GM19395 (cell line): ENCODE measurements around the gene ACE.
A peak's percentile ranks its signal among the peaks of the same experiment; 100 is the strongest.

Experiments
- ATAC-seq: cut with Tn5 transposase; IDR thresholded peaks from one replicate; pipeline ENCODE4 v1.9.1; 2021; ENCODE audit warnings: mild to moderate bottlenecking, moderate library complexity; ENCODE audit not compliant: unreplicated experiment

Gene ACE

DNA sequence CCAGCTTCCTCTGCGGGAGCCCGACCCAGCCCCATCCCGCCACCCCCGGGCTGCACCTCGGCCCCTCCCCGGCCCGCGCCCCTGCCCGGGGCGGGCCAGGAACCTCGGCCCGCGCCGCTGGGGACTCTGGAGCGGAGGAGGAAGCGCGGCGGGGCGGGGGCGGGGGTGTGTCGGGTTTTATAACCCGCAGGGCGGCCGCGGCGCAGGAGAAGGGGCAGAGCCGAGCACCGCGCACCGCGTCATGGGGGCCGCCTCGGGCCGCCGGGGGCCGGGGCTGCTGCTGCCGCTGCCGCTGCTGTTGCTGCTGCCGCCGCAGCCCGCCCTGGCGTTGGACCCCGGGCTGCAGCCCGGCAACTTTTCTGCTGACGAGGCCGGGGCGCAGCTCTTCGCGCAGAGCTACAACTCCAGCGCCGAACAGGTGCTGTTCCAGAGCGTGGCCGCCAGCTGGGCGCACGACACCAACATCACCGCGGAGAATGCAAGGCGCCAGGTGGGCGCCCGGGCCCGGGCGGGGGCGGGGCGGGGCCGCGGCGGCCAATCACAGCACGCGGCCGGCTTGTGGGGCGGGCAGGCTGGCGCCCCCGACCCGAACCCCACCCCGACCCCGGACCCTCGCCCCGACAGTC, at the start of gene ACE:
TSS of gene ACE (plus strand) at position 208 of the 626 bp plus-strand sequence. CDS start at position 242, 34 bp downstream.
- peak; percentile 51 for ATAC-seq

DNA sequence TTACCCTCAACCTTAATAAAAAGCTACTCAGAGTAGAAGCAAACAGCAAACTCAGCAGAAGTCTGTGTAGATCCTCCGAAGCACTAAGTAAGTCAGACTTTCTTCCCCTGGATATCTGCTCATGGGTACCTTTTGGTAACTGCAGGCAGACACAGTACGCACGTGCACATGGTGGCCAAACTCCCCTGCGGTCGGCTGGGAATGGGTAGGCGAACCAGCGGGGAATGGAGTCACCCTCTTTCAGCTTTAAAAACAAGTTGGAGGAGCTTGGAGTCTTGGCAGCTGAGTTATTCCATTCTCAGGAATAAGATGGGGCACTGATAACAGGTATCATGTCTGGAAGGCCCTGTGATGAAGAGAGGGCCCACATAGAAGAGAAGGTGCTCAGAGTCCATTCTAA, 47.1 kb upstream of the ACE start:
- ATAC-seq, result no peak

DNA sequence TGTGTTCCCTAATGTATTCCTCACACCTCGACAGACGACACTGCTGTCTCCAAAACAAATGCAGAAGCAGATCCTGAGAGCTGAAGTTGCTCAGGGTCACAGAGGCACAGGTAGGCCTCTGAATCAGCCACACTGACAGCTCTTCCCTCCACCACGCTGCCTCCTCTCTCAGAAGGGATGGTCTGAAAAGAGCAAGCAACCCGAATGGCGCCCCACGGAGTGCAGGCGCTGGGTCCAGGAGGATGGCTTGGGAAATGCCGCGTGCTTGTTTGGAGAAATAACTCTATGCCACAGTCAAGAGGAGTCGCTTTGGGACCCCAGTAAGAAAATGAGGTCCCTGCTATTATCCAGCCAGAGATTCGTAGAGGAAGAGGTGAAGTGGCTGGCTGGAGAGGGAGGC, 46.6 kb upstream of the ACE start:
- no peak for ATAC-seq

DNA sequence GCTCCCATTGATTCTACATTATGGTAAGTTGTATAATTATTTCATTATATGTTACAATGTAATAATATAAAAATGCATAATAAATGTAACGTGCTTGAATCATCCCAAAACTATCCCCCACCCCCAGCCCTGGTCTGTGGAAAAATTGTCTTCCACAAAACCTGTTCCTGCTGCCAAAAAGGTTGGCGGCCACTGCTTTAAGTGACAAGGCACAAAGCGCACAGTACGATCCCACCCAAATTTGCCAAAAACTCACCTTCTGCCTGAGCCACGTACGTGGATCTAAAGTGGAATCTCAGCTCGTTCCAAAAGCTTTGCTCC, 45.3 kb upstream of the ACE start:
- ATAC-seq, result no peak

DNA sequence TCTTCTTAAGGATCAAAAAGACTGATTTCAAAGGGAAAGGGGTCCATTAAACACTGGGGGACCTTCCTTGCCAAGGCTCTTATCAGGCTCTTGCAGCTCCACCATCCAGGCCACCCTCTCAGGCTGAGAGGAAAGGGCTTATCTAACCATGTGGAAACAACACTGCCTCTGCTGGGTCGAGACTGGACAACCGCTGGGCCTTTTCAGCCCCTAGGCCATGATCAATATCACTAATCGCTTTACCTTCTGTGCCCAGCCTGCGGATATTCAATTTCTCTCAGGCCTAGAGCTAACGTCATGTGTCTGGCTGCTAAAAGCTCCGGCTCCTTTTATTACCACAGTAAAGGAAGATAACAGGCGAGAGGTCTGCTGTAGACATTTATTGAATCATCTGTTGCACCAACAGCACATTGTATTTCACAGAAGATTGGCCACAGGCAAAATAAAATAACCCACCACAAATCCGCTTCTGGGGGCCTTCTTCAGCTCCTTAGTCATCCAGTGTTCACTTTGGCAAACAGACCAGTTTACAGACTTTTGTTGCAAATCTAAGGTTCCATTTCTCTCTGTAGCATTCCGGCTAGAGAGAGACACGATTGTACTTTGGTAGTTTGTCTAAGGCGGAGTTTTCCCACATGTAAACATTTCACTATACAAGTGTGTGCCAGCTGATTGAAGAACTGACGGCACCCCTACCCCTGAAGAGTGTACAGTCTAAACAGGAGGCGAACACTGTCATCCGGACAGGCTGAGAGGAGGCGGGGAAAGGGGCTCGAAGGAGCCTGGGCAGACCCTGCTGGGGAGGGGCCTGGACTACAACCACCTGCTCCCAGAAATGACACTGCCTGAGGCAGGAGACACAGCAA, 44.7 kb upstream of the ACE start:
- ATAC-seq, result no peak

DNA sequence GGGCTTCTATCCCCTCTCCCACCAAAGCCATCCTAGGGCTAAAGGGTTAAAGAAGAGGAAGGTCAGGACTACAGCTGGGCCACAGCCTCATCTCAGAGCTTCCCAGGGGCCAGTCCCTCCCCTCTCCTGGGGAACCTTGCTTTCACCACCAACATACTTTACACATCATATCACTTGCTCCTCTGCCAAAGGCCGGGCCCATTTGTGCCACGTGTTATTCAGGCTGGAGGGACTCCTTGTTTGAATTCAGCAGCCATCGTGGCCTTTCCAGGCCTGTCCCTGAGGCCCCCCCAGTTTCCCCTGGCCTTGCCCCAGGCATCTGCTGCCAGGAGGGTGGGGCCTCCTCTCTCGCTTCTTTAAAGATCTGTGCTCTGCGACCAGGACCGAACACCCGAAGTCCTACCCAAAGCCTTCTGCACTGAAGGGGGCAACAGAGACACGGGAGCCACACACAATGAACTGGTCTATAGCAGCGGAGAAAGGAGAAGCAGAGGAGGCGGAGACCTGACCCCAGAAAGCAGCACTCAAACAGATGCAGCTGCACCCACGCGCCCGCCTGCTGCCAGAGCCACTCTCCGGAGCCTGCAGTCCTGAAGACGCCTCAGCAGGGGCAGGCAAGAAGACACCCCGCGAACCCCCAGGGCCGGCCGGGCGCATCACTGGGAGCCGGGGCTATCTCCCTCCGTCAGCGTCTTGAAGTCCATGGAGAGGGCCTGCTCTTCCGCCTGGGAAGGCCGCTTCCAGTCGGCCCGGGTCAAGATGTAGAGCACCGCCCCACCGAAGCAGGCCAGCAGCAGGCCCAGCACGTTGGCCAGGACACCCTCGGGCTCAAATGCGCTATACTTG, 42.9 kb upstream of the ACE start:
- no peak for ATAC-seq

DNA sequence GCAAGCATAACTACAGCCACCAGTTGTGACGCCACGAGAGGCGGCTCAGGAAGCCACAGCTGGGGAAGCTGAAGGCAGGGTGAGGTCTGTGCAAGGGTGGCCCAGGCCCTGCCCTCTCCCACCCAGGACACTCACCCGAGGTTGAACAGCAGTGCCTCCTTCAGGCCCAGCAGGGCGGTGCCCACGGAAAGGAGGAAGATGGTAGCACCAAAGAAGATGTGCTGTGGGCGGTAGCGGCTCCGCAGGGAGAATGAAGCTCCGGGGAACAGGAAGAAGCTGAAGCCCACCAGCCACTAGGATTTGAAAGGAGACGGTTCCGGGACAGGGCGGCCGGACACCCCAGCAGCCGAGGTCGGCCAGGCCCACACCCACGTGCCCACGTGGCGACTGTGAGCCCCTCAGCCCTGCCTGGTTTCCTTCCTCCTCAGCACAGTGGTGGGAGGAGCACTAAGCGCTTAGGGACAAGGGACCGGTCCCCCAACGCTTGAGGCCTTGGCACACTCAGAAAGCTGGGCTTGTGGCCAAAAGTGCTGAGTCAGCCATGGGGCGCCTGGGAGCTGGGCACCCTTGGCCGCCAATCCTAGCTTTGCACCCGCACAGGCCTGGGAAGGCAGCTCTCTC, 41.8 kb upstream of the ACE start:
- ATAC-seq, result no peak

DNA sequence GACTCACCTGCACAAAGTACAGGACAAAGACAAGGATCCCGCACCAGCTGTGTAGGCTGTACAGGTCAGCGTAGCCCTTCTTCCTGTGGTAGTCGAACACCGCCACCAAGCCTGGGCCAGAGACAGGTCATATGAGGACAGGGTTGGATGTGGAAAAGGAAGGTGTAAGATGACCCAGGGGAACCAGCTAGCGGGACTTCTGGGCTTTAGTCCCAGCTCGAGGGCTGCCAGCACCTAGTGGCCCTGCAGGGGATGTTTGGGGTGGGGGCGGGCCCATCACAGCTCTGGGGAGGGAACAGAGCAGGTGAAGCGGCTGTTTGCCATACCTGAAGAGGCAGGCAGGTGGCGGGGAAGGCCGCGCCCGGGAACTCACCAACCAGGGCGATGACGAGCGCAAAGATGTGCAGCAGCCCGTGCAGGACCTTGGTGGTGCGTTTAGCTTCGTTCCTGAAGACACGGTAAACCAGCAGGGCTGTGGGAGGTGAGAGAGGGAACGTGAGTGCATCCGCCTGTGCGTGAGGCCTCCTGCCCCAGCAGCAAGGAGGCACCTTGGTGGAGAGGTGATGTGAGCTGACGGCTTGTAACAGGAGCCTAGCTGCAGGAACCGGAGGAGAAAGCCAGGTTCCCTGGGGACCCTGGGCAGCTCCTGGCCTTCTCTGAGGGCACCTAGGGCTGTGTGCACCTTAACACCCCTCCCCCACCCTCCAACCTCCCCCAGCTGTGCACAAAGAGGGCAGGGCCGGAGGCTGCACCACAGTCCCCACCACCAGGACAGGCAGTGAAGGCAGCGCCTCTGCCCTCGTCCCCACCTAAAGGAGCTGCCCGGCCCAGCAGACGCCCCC, 41.0 kb upstream of the ACE start:
- no peak for ATAC-seq

DNA sequence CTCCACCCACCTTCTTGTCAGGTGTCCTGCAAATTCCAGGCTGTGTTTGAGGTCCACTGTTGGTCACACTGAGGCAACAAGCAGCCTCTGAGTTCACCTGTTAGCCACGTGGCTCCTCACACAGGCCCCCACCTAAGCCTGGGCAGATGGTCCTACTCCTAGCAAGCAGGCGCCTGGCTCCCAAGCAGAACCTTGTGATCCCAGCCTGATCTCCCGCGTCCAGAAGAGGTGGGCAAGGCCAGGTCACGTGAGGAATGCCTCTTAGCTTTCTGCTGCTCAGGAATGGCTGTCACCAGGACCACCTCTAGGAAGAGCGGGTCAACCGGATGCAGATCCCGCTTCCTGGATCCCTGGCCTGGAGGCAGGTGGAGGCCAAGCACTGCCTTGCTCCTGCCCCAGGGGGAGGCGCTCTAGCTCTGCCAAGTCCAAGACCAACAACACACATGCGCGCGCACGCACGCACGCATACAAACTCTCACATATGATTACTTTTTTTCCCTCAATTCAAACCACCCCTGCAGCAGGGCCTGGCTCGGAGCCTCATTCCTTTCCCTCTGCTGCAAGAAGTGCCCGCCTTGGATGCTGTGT, 40.2 kb upstream of the ACE start:
- no peak for ATAC-seq

DNA sequence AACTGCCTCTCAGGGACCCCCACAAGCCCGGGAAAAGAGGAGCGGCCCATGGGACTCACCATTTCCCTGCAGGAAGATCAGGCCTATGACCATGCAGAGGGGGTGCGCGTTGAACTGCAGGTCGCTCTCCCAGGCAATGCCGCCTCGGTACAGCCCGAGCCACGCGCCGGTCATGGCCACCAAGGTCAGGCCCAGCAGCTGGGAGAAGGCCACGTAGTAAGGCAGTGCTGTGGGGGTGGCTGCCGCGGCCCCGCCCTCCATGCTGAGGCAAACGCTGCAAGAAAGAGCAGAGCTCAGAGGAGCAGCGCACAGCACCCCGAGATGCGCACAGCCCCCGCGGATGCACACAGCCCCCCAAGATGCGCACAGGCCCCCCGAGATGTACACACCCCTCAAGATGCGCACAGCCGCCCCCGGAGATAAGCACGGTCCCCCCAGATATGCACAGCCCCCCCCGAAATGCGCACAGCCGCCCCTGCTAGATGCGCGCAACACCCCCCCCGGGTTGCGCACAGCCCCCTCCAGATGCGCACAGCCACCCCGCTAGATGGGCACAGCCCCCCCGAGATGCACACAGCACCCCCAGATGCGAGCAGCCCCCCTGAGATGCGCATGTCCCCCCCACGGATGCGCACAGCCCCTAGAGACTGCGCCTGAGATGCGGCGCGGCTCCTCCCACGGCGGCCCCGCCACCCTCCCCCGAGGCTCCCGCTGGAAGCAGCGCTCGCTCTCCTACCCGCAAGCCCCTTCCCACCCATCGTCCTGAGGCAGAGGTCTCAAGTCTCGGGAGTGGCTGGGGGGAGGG, 39.4 kb upstream of the ACE start:
- ATAC-seq, result no peak

DNA sequence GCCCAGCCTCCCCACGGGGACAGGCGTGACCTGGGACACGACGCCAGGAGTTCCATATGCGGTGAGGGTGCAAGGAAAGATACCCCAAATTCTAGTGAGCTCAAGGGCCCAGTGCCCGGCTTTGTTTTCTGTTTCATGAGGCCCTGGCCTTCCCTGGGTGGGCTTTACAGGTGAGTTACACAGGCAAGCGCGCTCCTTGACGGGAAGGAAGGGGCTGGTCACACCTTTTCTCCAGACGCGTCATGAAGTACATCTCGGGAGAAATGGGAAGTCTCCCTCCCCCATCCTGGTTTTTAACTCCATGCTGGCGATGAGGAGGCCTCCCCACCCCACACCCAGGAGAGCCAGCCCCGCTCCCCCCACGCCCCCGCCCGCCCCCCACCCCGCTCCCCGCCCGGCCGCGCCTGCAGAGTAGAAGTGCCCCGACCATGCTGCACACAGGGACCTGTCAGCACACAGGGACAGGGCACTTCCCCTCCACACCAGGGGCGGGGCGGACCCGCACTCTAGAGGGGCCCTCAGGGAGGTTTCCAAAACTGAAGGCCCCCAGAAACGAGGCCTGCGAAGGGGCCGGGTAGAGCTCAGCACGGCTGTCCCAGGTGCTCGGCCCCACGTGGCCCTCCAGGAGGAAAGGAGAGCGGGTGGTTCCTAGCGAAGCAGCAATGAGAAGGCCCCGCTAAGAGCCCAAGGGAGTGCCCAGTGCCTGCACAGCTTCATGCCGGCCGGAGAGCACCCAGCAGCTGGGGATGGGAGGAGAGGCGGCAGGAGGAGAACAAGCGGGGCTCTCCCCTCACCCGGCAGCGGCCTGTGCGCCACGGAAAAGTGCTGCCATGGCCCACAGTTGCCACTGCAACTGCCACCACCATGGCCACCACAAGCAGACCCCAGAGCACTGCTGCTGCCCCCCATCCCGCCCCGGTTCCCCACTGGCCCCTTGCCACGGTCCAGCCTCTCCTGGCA, 38.5 kb upstream of the ACE start:
- no peak for ATAC-seq

DNA sequence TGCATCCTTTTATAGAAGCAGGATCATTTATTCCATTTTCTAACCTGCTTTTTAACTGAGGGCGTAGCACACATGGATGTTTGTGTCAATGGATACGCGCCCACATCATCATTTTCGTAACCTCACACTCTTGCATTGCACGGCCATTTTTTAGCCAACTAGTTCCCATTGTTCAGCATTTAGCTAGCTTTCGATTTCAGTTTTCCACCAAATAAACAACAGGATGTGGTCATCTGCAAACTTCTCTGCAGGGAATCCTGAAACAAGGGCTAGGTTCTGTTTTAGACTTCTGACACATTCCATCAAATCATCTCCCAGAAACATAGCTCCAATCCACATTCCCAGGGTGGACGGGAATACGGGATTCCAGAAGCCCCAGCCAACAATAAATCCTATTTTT, 37.2 kb upstream of the ACE start:
- ATAC-seq, result no peak

DNA sequence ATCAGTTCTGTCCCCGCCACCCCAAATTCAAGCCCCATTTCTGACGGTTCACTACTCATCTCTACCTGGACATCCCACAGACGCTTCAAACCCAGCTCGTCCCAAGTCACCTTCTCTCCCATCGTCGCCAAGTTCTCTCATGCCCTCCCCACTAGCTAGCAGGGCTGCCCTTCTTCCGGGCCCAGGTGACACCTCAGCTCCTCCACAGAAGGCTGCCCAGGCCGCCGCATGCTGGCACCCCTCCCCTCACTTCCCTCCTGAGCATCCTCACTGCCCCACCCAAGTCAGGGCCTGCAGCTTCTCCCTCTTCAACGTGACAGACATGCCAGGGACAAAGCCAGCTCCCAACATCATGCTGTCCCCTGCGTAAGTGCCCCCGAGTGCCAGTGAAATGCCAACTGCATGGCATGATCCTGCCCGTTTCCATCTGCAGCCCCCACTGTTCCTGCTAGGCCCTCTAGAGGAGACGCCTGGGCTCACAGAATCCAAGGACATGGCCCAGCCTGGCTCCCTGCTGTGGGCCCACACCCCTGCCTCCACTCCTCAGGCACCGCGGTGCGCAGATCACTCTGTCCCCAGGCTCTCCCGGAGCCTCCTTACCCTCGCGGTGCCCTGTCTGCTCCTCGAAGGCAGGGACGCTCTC, 36.6 kb upstream of the ACE start:
- ATAC-seq, result no peak

DNA sequence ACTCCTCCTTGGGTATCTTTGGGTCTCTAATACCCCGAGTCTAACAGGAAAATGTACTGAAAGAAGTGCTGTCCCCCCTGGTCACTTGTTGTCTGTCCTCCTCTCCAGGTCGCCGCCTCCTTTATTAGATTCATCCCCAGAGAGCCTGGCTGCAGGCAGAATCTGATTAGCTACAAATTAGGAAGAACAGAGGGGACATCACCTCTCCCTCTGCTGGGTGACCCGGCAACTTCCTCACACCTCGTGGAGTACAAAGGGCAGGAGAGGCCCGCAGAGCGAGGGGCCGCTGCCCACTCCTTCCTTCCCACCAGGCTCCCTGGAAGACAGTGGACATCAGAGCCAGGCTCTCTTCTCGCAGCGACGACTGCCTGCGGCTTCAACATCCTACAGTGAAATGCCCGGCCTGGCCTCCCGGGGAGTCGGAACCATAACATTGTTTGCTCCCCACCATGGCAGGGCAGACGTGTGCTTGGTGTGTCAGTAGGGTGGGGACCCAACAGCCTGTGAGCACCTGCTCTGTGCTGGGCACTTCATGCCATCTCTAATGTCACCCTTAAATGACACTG, 36.0 kb upstream of the ACE start:
- no peak for ATAC-seq

DNA sequence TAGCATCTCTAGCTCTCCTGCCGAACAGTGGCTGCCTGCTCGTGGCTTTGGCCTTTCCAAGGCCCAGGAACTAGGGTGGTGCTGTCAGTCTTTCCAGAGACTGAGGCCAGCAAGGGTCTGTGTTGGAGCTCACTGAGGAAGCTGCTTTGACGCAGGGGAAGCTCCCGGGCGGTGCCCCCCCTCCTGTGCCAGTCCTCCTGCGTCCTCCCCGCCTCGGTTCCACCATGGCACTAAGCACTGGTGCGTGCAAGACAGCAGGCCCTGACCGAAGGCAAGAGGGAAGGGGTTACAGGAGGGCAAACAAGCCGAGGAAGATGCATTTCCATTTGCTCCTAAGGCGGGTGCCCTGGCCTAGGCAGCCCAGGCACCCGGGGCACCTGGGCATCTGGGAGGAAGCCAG, 35.2 kb upstream of the ACE start:
- ATAC-seq, result no peak

DNA sequence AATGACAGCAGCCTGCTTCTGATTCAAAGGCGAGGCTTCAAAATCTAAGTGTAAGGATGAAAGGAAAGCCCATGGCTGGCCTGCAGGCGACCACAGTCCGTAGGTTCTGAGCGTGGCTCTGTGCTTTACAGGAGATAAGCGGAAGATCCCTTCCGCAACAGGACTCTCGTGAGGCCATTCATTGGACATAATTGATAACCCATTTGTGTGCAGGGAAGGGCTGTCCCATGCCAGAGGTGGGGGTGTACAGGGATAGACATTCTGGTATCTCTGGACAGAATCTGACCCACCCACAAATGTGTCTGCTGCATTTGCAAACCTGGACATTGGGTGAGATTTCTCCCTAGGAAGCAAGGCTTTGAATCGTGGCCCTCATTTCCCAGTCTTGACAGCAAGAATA, 34.8 kb upstream of the ACE start:
- no peak for ATAC-seq

DNA sequence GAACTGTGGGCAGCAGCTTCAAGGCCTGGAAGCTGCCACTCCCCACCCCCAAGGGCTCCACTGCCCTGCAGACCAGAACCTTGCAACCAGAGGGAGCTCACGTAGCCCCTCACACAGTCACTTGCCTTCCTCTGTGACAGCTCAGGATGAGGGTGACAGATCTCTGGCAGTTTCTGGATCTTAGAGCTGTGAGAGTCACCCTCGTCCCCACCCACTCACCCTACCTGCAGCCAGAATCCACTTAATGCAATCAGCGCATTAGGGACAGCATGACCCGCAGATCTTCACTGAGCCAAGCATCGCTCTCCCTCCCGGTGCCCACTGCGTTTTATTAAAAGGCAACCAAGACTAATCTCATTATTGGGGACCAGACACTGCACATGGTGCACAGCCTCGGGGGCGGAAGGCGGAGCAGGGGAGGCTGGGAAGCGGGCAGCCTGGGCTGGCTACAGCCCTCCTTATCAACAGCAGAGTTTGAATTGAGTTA, 34.3 kb upstream of the ACE start:
- ATAC-seq, result no peak
